Measurements from ENCODE around the gene NHSL2.
"Not testable (repeated sequence)": the region's sequence is repeated elsewhere in the genome, so short reads cannot be mapped to it uniquely, and the experiment has no call there.

NHSL2 gene

DNA sequence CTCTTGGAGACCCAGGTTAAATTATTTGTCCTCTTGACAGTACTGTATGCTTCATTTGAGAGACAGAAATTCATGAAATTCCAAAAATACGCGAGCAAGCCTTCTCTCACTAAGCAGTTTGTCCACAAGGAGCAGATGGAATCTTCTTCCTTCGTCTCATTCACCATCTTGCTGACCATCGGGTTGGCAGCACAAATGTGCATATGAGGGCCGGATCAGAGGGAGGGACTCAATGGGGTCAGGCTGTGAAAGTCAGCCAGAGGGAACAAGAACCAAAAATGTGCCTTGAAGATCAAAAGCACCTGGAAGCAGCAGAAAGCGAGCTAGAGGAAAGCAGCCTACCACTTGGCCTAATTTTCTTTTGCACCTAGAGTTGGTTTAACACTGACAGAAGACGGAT, 16.4 kb downstream of the NHSL2 start:
- no peak for DNase-seq

DNA sequence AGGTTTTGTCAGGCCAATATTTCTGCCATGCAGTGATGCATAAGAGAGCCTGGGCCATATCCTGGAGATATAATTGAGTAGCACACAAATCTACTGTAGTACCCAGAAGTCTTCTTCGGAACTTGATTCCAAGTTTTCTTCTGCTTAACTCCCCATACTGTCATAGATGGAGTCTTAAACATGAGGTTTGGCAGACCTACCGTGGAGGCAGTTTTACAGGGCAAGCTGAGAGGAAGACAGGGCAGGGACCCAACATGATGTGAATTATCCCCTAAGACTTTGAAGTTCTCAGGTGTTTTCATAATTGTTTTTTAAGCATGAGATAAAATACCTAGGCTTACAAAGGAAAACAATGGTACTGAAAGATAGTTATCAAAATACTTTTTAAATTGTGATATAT, 18.2 kb downstream of the NHSL2 start:
- DNase-seq = no peak

DNA sequence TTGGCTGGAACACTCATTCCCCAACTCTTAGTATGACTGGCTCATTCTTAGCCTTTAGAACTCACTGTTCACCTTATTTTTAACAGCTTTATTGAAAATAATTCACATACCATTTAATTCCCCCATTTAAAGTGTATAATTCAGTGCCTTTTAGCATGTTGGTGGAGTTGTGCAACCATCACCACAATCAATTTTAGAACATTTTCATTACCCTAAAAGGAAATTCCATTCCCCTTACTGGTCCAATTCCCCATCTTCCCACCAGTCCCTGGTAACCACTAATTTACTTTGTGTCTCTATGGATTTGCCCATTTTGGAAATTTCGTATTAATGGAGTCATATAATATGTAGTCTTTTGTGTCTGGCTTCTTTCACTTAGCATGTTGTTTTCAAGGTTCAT, 19.7 kb downstream of the NHSL2 start:
- no peak for DNase-seq

DNA sequence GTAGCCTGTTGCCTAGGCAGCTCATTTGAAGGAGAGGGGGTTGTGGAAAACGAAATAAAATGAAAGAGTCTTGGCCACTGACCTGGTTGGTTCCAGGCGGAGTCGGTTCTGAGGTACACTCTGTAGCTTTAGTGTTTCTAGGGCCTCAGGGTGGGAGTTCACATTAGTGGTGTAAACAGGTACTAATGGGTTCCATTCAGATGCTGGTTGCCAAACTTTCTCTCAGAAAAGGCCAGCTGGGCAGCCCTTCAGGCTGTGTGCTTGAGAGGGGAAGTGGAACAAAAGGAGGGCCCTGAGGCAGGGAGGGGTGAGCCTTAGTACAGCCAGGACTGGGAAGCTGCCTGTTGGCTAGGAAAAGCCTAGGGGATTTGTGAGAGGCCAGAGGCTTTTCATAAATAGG, 24.8 kb downstream of the NHSL2 start:
- peak; percentile 61 for DNase-seq

DNA sequence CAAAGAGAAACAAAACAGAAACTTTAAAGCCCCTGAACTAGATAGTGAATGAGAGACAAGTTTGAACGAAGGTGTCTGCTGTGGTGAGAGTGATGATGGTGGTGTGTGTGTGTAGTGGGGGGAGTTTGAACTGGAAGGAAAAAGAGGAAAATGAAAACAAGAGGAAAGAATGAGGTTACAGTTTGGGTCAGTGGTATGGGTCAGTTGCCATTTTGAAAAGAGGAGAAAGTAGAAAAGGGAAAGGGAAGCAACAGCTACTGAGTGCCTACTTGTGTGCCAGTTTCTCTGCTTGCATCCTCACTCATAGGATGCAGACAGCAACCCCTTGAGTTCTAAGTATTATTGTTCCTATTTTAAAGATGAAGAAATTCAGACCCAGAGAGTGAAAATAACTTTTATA, 26.0 kb downstream of the NHSL2 start:
- no peak for DNase-seq

DNA sequence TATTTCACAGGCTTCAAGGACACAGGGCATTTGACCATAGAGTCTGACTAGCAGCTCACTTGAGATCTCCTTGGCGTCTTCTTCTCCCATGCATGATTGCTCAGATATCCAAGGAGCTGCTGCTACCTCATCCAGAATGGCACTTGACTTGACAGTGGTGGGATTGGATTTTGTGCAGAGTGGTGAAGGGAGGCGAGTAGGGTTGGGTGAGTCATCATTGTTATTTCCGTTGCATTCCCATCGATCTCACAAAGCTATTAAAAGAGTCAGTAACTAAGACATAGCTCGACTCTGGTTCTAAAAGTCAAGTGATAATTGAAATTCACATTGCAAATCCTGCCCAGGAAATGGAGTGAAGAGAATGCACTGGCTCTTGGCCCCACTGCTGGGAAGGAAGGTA, 27.7 kb downstream of the NHSL2 start:
- DNase-seq = peak; percentile 25

DNA sequence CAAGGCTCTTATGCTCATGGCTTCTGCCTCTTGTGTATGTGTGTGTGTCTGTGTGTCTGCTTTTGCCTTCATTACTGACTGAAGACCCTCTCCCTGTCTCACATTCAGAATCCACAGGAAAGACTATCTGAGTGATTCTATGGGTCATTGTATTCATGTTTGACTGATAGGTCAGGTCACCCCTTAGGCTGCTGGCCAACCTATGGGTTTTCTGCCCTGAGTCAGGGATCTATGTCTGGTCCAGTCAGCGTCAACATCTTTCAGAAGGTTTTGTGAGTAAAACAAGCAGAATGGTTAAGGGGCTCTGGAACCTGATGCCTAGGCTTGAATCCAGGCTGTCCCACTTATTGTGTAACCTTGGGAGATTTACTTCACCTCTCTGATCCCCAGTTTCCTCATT, 30.5 kb downstream of the NHSL2 start:
- DNase-seq = no peak

DNA sequence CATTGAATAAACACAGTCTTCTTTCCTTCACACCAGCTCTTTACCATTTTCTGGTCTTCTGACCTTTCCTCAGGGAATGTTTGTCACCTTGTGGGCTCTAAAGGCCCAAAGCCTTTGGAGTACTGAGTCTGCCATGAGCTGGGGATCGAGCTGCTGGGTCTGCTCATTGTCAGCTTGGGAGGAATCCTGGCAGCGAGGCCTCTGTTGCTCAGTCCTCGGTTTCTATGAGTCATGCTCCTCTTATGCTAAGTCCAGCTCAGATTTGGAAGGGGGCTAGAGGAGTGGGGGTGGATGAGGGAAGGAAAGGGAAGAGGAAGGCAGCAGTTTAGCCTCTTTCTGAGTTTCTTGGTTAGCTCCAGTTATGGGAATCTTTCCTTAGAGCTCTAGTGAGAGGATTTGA, 31.1 kb downstream of the NHSL2 start:
- no peak for DNase-seq

DNA sequence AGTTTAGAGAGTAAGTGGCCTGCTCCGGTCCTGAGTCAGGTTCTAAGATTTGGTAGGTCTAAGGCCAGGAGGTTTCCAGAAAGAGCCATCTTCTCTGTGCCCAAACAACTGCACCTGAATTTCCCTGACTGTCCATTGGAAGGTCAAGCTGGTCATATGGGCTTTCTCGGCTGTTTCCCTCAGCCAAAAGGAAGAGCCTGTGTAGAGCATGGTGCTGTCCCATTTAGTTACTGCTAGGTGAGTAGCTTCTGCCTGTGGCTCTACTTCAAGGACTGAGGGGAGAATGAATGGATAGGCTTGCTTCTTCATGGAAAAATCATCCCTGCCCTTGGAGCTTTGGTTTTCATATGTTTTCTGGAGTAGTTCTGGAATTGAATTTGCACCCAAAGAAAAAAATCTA, 33.7 kb downstream of the NHSL2 start:
- no peak for DNase-seq

DNA sequence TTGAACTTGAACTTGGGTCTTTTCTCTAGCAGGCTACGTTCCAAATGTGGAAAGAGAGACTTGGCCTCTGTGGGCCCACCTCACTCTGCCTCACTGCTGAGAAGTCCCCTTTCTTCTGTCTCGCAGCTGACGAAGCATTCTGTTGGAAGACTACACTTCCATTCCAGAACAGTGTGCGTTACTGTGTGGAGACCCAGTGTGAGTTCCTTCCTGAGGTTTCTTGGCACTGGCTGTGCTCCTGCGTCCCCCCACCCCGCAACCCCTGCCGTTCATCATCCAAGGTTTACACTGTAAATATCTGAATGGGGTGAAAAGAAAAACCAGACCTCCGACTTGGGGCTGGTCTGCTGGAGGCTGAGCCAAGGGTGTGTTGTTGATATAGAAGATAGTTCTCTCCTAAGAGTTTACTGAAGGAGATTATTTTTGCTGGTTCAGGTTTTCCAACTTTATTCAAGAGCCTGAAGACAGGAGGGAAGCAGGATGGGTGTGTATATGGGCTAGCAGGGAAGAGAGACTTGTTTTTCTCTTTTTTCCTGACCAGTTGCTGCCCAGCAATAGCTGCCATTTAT, 34.7 kb downstream of the NHSL2 start:
- no peak for DNase-seq

DNA sequence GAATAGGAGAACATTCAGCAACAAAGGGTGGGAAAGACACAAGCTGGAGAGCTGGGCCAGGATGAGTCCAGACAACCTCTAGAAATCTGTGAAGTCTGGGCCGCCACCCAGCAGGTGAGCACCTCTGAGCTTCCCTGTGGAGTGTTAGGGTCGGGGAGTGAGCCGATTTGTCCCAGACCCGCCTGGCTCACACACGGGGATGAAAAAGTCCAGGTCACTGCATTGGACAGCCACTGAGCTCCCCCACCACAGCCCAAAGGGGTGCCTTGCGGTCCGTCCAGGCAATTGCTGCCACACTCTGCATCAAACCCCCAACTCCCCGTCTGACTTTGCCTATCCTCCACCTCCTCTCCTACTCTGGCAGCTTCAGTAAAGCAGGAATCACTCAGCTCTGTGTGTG, 38.7 kb downstream of the NHSL2 start:
- DNase-seq = no peak

DNA sequence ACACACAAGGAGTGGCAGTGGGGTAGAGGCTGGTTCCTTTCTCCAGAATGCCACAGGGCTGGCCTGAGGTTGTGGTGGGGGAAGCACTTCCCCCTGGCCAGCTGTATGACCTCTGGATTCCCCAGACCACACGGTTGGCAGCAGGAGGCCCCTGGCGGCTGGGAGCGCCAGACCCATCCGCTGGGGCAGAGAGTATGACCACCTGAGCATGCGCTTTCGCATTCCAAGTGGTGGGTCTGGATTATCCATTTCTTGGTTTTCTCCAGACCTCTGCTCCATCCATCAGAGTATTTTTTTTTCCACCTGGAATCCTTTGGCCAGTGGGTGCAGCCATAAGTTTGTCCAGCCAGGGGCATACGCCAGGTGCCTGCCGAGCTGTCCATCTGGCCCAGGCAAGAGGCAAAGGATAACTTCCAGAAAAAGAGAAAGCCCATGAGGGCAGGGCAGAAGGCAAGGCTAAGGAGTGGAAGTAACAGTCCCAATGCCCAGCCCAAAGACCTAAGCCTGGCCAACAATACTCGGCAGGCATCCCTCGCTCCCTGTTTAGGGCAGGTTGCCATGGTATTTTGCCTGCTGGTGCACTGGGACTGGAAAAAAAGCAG, 39.3 kb downstream of the NHSL2 start:
- no peak for DNase-seq

DNA sequence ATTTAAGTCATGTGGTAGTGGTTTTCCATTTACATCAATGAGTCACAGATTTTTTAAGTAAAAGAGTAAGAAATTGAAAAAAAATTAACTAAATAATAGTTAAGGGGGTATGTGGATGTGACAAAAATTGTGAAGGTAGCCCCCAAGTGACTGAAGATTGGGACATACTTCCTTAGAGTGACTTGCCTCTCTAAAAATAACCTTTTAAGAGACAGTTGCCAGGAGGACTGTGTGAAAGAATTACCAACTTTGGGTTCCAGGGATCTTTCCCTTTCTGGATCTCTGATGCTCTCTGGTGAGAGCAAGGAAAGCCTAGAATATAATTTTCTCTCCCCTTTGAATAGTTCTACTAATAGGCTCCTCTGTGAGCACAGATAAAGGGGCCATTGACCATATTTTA, 42.7 kb downstream of the NHSL2 start:
- DNase-seq = no peak

DNA sequence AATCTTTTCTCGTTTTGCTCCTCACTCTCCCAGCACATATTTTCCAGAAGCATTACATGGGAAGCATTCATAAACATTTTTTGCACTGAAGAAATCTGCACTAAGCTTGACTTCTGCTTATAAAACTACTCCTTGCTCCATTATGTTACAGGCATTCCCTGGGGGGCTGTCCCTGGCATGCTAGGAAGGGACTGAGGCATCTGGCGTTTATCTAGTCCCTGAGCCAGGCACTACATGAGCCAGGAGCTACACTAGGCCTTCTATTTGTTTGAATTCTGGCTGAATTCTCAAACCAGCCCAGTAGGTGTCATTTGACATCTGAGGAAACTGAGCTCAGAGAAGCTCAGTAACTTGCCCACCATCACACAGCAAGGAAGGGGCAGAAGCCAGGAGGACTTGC, 43.3 kb downstream of the NHSL2 start:
- no peak for DNase-seq

DNA sequence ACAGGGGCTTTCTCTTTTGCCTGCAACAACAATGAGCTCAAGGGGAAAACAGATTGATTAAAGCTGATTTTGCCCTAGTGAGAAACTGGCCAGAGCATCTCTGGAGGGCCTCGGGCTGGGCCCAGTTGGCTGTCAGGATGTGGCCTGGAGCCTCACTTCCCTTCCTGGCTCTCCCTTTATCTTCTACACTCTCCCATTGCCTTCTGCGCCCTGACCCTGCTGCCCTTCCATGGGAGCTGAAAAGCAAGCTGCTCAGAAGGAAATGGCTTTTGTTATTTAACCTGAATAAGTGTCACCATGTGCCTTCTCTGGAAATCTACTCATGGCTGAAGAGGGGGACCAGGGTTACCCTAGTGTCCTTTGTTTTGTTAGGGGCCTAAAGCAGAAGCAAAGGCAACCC, 43.8 kb downstream of the NHSL2 start:
- no peak for DNase-seq

DNA sequence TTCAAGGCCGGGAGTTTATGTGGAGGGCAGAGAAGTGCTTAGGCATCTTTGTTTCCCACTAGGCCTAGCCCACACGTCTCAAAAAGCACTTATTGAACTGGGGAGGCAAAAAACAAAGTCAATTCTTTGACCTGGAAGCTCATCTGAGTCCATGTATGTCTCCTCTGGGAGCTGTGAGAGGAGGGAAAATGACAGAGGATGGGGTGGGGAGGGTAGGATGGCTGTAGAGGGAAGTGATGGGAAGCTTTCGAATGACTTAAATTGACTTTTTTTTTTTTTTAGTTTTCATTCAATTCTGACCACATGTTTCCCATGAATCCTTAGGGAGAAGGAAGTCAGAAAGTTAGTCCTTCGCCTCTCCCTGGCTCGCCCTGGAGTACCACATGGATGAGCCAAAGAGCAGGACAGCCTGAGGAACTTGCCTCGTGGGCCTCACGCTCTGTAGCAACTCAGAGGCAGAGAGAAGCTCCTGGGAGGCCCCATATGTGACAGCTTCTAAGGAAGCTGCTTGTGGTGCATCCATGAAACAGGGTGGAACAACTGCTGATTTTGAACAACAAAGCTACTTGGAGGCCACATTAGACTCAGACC, 45.0 kb downstream of the NHSL2 start:
- no peak for DNase-seq

DNA sequence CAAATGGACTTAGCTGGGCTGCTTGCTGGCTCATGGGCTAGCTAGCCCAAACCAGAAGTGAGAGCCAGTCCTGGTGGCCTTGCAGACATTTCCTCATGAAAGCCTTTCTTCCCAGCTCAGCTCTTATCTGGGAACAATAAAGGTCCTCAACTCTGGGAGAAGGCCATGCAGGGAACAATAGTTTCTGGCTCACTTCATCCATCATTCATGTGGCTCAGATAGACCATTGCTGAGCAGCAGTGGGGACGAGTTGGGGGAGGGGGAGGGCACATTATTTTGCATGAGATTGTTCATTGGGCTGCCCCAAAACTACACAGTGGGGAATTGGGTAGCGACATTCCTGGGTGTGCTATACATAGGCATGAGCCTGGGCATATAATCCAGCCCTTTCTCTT, 47.6 kb downstream of the NHSL2 start:
- no peak for DNase-seq

DNA sequence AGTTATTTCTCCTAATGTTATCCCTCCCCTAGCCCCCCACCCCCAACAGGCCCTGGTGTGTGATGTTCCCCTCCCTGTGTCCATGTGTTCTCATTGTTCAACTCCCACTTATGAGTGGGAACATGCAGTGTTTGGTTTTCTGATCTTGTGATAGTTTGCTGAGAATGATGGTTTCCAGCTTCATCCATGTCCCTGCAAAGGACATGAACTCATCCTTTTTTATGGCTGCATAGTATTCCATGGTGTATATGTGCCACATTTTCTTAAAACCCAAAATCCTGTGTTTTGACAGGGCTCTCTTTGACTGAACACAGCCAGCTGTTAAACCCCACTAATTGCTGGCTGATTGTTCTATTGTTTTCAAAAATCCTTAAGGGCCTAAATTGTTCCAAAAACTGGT, 53.5 kb downstream of the NHSL2 start:
- DNase-seq = not testable (repeated sequence)

DNA sequence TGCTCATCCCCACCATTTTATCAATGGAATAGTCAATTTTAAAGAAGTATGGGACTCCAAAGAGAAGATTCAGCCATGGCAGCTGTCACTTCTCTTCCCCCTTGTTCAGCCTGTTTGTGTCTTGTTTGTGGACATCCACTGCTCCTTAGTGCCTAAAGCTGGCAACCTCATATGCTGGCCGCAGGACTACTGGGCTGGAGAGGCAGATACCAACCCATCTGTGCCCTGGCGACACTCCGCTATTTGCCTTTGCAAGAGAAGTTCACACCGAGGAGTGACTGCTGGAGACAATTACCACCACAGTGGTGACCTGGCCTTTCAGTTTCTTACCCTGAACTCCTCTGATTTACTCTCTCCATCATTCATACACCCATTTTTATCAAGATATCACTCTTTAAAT, 64.3 kb downstream of the NHSL2 start:
- DNase-seq = no peak

DNA sequence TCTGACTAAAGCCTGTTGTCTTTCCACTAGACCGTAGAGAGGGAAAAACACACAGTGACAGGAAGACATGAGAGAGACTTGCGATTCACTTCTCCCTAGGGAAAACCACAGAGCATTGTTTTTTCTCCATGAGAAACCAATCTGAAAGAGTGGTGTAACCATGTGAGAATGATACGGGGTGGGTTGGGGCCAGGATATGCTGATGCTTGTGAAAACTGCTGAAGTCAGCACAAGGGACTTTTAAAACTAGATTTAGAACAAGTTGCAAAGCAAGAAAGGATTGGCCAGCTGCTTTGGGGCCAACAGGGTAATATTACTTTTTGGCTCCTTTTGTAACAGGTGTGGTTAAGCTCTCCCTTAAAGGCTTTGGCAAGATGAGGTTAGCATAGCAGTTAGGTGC, 66.1 kb downstream of the NHSL2 start:
- DNase-seq = peak; percentile 2

DNA sequence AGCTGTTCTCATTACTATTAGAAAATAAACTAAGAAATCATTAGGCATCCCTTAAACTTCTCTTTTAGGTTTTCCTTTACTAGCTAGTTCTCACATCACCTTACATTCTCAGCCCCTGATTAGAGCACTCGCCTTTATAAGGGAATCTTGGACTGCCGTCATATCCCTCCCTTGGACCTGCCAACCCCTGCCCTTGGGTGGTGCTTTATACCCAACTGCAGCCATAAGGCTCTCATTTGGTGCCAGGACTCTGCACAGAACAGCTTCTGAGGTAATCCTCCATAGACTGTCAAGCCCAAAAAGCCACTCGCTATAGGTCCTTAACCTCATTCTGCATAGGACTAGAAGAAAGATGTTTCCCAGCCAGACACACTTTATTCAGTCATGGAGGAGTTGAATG, 67.5 kb downstream of the NHSL2 start:
- no peak for DNase-seq

DNA sequence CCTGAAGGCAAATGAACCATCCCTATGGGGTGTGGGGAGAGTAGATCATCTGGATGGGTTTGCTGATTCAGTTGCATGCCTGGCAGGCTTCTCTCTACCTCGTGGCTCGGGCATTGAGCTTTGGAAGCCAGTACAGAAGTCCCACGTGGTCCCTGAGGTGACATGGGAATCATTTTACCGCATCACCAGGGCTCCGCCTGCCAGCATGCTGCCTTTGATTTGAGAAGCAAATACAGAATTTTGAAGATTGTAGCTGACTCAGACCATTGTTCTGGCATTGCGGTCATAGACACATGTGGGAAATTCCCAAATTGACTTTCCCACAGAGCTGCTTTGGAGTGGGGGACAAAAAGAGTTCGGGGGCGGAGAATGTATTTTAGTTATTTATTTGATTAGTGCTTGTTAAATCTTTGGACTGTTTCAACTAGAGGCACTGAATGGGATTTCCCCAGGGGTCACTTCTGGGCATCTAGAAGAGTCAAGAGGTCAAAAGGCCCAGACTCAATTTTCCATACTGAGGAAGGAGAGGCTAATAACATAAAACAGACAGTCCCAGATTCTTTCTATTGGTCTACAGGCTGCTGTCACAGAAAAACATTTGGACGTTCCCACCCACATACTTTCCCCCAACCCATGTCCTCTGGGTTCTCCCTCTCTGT, 79.3 kb downstream of the NHSL2 start:
- no peak for DNase-seq

DNA sequence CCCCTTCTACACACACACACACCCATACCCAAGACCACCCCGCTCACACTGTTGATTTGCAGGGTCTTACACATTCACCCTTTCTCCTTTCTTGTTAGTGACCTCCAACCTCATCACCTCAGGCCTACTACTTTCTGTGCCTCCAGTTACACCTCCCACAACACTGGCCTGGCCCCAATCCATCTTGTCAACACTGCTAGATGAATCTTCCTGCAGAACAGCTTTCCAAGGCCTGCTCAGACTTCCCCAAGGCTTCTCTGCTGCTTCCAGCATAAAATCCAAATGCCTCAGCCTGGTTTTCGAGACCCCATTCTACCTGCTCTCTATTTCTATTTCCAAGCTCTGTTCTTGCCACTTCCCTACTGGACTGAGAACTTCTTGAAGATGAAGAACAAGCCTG, 79.9 kb downstream of the NHSL2 start:
- DNase-seq = no peak

DNA sequence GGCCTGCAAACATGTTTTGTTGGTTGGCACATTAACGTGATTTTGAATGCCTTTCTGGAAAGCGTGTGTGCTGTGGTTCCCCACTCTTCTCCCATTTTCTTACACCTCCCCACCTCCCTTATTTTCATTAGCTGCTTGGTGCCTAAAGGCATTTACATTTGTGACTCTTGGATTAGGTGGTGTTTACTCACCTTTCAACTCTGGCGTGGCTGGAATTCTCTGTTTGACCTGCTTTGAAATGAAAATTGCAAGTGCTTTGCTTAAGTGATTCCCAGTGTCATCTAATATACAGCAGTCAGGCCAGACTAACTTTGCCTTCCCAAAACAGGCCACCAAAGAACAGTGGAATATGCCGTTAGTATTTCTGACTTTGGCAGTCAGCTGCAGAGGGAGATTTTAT, 80.5 kb downstream of the NHSL2 start:
- no peak for DNase-seq

DNA sequence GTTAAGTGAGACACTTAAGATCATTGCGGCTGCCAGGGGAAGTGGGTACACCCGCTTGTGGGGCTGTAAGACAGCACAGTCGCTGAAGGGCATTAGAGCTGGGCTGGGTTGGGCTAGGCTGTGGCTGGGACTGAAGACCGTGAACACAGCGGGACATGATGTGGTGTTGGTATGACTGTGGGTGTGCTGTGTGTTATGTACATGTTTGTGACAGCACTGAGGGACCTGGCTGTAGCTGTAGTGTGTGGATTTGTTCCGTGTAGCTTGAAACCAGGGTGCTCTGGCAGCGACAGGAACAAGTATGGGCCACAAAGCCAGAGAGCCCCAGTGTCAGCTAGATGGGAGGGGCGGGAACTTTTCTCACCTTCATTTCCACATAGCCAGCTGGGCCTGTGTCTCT, 82.1 kb downstream of the NHSL2 start:
- DNase-seq = no peak

All from DMS79 treated with DMSO at 0.1 percent for 48 hours (cell line).